LHCN-M2 (cell line): ENCODE measurements around the gene WDR38. TPM values are rescaled to one million over a fixed set of nuclear protein-coding genes. Genes with fewer than 3 reads are reported as not detected.
A peak's percentile ranks its signal among the peaks of the same experiment; 100 is the strongest.

Source experiments
- DNase-seq: peaks from one replicate; pipeline ENCODE4 v3.0.0-alpha.2; 2012; ENCODE audit warnings: low read depth
- total RNA-seq: library from RNA; depleted of rRNA; stranded (reverse); fragments of >200 nt; gene quantifications from 2 replicates; pipeline ENCODE4 v1.2.3, GENCODE V29; 2014; rRNA removed

Gene WDR38
- total RNA-seq, 1 experiment from 2014 or later, result not detected

- no peak for DNase-seq
Measured at GRCh38 chr9:124882231-124882630, 29.0 kb downstream of the WDR38 start.

GRCh38 chr9:124884376-124884775 lies 31.1 kb downstream of the WDR38 start:
- DNase-seq, result peak; percentile 55

DNA sequence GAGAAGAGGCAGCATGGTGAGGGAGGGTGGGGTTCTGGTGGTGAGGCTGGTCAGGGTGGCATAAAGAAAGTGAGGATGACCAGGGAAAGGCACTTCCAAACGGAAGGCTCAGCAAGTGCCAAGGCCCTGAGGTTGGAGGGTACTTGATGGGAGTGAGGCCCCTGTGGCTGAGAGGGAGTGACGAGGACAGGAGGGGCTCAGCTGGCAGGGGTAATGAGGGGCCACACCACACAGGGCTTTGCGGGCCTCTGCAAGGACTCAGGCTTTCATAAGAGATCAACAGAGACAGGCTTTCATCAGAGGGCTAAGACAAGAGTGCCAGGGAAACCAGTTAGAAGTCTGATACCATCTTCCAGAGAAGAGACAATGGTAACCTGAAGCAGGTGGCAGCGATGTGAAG lies 32.3 kb downstream of the WDR38 start:
- DNase-seq, result no peak

DNA sequence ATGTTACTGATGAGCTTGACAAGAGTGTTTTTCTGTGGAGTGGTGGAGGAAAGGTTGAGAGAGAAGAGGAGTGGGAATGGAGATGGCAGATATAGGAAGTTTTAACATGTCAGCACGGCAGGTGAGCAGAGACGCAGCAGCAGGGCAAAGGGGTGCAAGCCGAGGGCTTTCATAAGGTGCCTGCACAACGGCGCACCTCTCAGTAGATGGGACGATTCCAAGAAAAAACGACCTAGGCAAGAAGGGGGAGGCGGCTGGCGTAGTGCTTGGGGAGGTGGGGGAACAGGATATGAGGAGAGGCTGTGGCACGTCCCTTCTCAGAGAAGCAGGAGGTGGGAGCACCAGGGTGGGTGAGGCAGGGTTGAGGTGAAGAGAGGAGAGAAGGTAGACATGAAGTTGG lies 33.2 kb downstream of the WDR38 start:
- DNase-seq, result no peak

- no peak for DNase-seq
Measured at GRCh38 chr9:124886866-124887492, 33.7 kb downstream of the WDR38 start.

- no peak for DNase-seq
Measured at GRCh38 chr9:124887832-124888231, 34.6 kb downstream of the WDR38 start.

DNA sequence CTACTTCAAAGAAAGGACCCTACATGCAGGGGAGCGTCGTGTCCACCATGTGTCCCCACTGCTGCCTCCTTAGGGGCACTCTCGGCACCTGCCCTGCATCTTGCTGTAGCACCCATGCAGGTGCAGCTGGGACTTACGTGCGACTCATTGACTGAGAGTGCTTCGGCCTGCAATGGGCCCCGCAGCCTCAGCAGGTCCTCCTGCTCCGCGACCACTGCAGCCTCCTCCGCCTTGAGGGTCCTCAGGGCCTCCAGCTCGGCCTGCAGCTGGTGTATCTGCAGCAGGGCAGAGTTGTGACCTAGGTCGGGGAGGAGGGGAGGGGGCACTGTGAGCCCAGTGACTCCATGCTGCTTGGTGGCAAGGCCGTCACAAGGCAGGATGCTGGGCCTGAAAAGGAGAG lies 35.7 kb downstream of the WDR38 start:
- no peak for DNase-seq

DNA sequence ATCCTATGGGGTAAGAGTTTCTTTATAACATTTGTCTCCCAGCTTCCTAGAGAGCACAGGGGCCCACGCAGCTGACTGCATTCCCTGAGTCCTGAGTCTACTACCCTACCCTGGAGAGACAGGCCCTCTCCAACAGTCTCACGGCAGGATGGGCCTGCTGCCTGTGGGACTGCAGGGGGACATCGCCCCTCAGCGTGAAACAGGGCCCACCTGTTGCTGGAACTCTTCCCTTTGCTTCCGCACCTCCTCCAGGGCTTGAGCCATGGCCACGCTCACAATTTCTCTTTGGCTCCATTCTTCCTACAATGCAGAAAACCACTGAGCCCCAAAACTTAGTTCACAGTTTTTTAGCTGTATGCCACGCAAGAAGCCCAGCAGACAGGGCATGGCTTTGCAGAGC lies 36.9 kb downstream of the WDR38 start:
- no peak for DNase-seq

DNA sequence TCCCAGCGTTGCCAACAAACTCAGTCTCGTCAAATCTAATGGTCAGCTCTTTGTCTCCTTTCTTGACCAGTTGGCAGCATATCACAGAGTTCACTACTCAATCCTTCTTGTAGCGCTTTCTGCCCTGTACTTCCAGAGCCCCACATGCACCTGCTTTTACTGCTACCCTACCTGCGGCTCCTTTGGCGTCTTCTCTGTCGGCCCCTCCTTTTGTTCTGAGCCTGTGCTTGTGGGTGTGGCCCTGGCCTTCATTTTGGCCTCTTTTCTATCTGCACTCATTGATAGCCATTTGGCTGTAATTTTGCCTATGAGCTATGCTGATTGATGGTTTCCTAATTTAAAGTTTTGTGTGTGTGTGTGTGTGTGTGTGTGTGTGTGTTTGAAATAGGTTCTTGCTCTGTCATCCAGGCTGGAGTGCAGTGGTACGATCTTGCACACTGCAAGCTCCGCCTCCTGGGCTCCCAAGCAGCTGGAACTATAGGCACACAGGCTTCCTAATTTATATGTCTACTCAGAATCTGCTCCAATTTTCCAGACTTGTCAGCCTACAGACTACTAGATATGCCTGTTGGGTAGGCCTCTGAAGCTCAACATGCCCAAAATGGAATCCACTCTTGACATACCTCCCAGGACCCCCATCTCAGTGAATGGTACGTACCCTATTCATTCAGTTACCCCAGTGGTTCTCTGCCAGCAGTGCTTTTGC lies 40.9 kb downstream of the WDR38 start:
- DNase-seq, result no peak

- peak; percentile 44 for DNase-seq
Measured at GRCh38 chr9:124894741-124895170, 41.5 kb downstream of the WDR38 start.

DNA sequence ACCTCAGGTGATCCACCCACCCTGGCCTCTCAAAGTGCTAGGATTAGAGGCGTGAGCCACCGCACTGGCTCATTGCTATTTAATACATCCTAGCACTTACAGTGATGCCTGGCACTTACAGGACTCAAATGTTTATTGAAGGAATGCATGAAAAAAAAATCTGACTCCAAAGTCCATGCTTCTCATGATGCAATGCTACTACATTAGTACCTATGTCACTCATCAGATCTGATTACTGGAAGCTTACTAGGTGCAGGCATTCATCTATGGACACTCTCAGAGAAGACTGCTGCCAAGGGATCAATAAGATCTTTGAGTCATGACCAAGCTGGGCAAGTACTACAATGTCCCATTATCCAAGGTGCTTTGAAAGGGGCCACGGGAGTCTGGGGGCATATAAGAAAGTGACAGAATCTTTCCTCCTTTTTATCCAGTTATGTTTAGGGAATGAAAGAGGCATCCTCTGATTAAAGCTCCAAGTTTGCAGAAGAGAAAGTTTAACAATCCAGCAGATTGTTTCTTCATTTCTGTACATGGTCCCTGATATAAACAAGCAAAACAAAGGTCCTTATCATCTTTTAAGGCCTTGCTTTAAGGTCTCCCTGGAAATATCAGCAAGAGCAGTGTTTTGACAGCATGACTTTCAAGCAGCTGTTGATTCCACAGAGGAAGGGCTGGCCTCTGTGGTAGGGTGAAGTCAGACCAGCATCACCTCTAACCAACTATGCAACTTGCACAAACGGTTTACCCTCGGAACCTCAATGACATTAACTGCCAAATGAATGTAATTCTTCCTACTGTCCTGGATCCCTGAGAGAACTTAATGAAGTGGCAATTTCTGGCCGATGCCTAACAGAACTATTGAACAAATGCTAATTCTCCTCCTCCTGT lies 44.6 kb downstream of the WDR38 start:
- peak; percentile 73 for DNase-seq

- DNase-seq, result no peak
Measured at GRCh38 chr9:124899845-124900244, 46.6 kb downstream of the WDR38 start.

DNA sequence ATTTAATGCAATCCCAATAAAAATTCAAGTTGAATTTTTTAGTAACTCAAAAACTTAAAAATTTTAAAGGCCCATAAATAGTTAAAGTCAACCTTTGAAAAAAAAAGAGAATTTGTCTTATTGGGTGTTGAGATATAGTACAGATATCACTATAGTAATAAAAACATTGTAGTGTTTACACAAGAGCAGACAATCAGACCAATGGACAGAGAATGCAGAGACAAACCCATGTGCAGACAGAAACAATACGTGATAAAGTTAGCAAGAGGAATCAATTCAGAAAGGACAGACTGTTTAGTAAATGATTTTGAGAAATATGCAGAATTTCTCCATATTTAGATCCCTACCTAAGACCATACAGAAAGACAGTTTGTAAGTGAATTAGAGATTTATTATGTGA lies 53.7 kb downstream of the WDR38 start:
- no peak for DNase-seq

Other genes with a start within 250 kb of the WDR38 start
- gene NR6A1, start 82.1 kb upstream of the WDR38 start, total RNA-seq, result 1.1 and 1.3 TPM in 2 replicates
- gene OLFML2A, start 76.3 kb upstream of the WDR38 start, total RNA-seq, result 6.2 and 14.2 TPM in 2 replicates
- gene RPL35, start 8.5 kb downstream of the WDR38 start, total RNA-seq, result 2,204 and 2,858 TPM in 2 replicates
- gene ARPC5L, start 8.7 kb downstream of the WDR38 start, total RNA-seq, result 37.6 and 39.0 TPM in 2 replicates
- gene GOLGA1, start 87.6 kb downstream of the WDR38 start, total RNA-seq, result 11.7 and 12.2 TPM in 2 replicates